Fibroblast of skin of left biceps (primary cell): ENCODE measurements around the gene TACO1.

Experiments used
- DNase-seq, 2 experiments: peaks; one replicate each; pipeline ENCODE4 v3.0.0-alpha.2; 2013; ENCODE audit warnings: low read depth in 2 of 2

Gene TACO1

DNA sequence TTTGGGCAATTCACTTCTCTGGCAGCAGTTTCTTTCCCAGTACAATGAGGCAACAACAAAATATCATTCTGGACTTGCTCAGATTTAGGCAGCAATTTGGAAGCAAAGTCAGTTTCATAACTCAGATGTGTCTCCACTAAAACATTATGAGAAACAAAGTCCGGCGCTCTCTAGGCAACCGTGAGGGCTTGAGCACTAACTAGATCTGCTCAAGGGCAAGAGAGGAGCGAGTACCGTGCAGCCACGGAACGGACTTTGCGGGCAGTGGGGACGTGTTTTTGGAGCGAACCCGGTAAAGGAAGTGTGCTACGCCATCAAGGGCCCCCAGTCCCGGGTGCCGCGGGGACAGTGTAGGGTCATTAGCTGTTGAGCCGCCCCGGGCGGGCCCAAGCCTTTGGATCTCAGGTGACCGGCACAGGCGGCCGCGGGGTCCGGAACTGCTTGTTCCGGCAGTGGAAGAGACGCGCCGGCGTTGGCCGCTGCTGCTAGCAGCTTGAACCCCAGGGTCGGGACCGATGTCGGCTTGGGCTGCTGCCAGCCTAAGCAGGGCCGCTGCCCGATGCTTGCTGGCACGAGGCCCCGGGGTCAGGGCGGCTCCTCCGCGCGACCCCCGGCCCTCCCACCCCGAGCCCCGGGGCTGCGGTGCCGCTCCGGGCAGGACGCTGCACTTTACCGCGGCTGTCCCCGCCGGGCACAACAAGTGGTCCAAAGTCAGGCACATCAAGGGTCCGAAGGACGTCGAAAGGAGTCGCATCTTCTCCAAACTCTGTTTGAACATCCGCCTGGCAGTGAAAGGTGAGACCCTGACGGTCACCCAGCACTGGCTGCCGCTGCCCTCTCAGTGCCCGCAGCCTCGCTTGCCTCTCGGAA, at the start of gene TACO1:
TSS of gene TACO1 (plus strand) at position 327 of the 870 bp plus-strand sequence. CDS start at position 516, 189 bp downstream.
- peak; percentile 52 to 54 for DNase-seq

DNA sequence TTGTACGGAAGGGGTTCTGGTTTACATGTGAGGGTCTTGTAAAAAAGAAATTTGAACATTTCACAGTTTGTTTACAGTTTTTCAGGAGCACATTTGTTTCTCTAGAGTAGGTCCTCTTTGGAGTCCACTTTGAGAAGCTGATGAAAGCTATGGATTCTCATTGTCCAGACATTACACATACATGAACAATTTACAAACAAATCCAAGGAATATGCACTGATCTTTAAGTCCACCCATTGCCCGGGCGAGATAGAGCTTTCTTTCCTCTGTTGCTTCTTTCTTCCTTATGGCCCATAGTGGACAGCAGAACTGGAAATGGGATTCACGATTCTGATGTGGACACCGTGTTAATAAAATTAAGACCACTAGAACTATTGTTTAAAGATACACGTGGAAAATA, 48.5 kb upstream of the TACO1 start:
- no peak for DNase-seq

DNA sequence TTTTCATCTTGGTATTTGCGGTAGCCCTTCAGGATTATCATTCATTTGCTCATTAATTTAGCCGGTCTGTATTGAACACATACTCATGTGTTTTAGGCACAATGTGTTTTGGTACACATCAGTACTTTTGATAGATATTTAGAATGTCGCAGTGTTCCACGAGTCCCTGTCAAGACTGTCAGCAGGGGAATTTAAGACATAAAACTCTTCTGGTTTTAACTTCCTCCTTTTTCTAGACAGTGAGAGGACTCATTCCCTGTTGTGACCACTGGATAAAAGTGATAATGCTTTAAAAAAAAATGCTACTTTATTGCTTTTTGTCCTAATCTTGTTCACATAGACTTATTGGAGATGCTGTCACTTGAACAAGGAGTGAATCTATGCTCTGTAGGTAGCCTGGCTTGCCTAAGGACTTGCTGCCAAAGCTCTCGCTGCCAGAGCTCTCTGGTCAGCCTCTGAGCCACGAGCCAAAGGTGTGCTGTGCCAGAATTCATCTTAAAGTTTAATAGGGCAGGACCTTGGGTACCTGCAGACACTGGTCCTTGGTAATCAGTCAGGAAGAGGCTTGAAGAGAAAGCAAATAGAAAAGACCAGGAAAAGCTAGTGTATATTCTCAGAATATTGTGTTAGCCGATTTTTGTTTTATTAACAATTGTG, 45.1 kb upstream of the TACO1 start:
- DNase-seq, result no peak

DNA sequence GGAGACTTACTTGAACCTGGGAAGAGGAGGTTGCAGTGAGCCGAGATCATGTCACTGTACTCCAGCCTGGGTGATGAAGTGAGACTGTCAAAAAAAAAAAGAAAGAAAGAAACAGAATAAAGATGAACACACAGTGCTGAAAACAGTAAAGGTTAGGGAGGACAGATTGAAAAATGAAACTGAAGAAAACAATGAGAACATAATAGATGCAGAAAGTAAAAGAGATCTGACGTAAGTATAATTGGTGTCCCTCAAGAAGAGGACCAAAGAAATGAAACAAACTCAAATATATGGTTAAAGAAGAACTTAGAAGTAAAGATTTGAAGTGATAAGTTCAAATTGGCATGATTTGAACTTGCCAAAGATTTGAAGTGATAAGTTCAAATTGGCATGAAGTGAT, 43.3 kb upstream of the TACO1 start:
- DNase-seq, result no peak

DNA sequence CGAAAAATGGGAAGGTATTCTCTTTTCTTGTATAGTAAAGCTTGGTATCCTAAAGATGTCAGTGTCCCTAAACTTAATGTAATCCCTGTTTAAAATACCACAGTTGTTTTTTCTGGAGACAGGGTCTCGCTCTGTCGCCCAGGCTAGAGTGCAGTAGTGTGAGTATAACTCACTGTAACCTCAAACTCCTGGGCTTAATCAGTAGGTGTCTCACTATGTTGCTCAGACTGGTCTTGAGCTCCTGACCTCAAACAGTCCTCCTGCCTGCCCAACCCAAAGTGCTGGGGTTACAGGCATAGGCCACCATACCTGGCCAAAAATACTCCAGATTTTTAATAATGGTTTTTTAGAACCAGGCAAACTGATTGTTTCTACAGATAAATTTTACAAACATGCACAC, 42.3 kb upstream of the TACO1 start:
- DNase-seq, result no peak

DNA sequence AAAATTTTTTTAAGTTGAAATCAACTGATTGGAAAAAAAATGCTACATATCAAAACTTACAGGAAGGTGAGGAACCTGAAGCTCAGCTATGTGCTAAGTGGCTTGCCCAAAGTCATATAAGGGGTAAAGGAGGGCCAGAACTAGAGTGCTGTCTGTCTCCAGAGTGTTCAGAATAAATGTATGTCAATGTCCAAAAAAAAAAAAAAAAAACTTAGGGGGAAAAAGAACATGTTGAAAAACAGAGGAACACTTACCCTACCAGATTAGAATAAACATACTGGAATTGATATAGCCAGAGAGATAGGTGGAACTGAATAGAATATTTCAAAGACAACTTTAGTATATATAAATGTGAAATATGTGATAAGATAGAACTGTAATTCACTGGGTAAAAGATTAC, 38.9 kb upstream of the TACO1 start:
- DNase-seq, result no peak

DNA sequence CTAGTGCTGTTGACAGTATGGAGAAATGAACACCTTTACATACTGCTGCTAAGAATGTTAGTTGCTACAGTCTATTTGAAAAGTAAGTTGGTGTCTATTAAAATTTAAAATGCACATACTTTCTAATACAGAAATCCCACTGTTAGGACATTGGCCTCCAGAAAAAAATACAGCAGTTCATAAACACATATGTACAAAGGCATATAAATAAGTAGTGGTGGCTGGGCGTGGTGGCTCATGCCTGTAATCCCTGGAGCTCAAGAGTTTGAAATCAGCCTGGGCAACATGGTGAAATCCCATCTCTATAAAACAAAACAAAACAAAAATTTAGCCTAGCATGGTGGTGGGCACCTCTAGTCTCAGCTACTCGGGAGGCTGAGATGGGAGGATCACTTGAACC, 37.4 kb upstream of the TACO1 start:
- DNase-seq, result no peak

DNA sequence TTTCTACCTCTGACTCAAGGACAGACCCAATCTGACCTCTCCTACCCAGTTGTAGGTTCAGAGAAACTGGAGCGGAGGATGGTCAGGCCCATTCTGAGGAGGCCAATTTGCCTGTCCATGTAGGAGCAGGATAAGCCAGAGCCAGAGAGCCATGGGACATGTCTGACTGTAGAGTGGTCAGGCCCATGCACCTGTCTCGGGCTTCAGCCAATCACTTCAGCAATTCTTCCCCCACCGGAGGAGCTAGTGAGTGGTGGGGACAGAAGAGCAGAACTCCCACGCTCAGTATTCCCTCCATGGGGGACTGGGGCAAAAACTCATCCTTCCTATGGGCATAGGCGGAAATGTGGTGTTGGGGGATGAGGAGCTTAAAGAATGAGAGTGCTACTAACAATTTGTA, 36.1 kb upstream of the TACO1 start:
- no peak for DNase-seq

DNA sequence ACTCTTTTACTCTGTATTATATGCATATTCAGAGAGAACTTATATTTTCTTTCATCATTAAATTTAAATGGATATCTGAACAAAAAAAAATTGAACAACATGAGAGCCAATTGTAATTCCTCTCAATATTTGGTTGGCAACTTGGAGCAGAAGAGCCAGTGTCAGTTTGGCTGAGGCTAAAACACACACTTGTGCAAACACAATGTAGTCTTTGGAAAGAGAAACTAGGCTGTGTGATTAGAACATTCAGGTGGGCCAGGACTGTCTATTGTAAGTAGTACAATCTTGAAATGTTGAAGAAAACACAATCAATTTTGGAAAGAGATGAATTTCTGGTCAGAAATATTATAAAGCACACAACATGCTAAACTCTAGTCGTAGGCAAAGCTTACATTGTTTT, 33.5 kb upstream of the TACO1 start:
- DNase-seq, result no peak

DNA sequence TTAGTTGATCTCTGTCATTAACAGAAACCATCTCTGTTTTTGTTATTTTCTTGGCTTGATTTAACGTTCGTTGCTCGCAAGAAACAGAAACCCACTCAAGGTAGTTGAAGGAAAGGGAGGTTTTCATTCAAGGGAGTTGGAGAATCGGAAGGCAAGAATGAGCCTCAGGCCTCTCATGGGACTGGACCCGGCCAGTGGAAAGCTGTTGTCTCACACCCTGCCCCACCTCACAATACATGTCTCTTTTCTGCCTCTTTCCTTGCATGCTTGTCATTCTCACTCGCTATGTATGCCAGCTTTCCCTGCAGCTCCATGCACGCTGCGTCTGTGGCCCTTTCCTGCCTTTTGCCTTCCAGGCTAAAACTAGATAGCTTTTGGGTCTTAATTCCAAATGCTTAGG, 32.1 kb upstream of the TACO1 start:
- DNase-seq, result no peak

DNA sequence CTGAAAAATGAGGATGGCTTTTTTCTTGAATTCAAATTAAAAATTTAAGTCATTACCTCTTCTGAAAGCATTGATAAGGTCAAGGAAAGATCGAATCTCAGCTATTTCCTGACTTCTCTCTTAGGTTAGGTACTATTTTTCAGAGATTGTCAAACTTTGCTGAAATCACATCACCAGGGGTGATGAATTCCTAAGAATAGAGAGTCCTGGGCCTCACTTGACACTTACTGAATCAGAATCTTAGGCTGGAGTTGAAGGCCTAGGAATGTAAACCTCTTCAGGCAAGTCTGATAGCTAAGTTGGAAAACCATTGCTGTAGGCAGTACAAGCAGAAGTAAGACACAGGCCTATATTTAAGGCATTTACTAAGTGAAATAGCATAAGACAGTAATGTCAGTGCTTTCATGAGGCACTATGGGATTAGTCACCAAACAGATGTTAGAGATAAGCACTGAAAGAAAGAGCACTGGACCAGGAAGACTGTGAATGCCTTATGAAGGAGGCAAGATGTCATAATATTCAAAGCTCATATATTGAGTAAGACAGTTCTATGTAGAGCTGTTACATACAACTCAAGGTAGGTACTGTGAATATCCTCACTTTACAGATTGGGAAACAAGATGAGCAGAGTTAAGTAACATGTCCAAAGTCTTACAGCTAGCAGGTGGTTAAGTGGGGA, 28.9 kb upstream of the TACO1 start:
- DNase-seq, result peak; percentile 36 to 38

DNA sequence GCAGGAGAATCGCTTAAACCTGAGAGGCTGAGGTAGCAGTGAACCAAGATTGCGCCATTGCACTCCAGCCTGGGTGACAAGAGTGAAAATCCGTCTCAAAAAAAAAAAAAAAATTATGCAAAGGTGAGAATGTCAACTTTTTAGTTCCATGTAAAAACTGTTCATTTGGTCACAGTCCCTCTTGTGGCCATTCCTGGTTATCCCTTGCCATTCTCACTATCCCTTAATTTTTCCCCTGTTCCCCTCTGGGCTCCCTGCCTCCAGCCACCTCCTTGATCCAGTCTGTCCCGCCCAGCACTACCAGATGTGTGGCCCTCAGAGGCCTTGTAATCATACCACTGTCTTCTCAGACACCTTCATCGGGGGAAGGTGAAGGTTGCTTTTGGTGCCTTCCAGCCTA, 27.1 kb upstream of the TACO1 start:
- DNase-seq, result no peak

DNA sequence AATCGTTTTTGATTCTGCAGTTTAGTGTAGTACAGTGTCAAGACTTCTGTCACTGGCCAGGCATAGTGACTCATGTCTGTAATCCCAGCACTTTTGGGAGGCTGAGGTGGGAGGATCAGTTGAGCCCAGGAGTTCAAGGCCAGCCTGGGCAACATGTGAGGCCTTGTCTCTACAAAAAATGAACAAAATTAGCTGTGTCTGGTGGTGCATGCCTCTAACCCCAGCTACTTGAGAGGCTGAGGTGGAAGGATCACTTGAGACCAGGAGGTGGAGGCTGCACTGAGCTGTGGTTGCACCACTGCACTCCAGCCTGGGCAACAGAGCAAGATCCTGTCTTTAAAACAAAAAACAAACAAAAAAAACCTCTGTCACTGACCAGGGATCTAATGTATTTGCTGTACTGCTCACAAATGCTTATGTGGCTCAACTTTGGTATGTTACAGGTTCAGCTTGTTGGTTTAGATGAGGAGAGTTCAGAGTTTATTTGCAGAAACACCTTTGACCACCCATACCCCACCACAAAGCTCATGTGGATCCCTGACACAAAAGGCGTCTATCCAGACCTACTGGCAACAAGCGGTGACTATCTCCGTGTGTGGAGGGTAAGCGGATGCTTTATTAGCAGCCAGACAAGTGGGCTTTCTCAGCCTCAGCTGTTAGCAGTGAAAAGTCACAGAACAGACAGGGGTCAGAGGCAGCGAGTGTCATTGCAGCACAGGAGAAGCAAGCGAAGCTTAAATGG, 22.5 kb upstream of the TACO1 start:
- no peak for DNase-seq

DNA sequence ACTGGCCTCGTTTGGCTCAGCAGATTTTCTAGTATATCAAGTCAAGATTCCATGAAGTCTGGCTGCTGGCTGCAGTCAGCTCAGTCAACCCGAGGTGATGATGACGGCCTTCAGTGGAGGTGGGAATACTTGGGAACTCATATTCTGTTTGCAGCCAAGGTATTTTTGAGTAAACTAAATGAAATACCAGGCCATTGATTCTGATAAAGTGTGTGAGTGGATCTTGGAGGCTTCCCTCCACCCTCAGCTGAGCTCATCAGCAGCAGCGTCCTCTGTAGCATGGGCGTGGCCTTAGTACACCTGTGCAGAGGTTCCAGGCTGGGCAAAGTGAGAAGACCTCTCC, 22.0 kb upstream of the TACO1 start:
- no peak for DNase-seq

DNA sequence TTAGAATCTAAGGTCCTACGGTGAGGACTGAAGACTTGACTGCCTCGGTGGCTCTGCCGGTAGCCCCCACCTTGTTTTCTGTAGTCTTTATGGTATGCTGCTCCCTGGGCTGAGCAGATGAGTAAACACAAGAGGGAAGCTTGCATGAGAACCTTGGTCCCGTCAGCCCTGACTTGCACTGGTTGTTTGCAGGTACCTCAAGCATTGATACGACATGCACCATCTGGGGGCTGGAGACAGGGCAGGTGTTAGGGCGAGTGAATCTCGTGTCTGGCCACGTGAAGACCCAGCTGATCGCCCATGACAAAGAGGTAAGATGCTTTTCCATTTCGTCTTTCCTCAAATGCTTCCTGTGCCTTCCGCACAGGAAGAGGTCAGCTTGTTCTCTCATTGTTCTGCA, 21.1 kb upstream of the TACO1 start:
- no peak for DNase-seq

DNA sequence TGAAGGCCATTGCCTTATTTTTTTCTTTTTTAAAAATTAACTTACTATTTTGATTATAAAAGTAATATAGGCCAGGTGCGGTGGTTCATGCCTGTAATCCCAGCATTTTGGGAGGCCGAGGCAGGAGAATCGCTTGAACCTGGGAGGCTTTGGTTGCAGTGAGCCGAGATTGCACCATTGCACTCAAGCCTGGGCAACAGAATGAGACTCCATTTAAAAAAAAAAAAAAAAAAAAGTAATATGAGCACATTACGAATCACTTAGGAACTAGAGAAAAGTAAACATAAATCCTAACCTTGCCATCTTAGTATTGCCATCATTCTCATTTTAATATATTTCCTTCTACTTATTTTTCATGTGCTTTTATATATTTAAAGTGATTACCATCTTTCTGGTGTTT, 12.9 kb upstream of the TACO1 start:
- DNase-seq, result no peak

DNA sequence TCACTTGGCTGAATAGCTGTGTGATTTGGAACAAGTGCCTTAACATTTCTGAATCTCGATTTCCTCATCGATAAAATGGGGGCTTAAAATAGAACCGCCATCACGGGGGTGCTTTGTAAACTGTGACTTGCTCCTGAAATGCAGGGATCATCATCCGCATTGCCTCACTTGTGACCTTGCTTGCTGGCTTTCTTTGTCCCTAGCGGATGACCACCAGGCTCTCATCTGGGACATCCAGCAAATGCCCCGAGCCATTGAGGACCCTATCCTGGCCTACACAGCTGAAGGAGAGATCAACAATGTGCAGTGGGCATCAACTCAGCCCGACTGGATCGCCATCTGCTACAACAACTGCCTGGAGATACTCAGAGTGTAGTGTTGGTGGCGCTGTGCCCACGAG, 11.9 kb upstream of the TACO1 start:
- DNase-seq, result no peak

DNA sequence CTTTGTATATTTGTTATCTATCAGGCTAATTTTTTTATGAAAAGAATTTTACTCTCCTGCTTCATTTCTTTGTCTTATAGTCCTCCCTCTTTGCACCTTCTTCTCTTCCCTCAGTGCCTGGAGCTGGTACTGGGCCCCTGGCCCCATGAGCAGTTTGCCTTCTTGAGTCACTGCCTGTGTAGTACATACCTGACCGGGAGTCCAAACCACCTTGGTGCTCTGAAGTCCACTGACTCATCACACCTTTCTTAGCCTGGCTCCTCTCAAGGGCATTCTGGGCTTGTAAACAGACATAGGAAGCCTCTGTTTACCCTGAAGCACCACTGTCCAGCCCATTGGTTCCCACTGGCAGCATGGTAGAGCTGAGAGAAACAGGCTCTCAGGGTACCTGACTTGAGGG, 11.0 kb upstream of the TACO1 start:
- no peak for DNase-seq

DNA sequence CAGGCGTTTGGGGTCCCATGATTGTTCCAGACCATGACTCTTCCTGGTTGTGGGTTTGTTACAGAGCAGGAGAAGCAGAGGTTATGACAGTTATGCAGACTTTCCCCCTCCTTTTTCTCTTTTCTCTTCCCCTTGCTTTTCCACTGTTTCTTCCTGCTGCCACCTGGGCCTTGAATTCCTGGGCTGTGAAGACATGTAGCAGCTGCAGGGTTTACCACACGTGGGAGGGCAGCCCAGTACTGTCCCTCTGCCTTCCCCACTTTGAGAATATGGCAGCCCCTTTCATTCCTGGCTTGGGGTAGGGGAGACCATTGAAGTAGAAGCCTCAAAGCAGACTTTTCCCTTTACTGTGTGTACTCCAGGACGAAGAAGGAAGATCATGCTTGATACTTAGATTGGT, 7.9 kb upstream of the TACO1 start:
- DNase-seq, result no peak

DNA sequence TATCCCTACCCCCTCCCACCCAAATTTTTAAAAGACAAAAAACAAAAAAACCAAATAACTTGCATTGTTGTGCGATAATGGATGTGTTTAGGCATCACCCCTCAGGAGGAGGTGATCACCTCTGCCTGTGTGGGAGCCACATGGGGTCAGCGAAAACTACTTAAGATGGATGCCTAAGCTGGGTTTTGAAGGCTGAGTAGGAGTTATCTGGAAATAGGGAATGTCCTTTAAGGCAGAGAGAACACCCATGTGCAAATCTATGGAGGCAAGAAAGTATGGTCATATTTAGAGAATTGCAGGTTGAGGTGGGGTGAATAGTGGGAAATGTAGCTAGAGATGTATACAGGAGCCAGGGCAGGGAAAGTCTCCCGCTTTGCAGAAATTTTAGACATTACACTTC, 5.6 kb upstream of the TACO1 start:
- DNase-seq, result no peak

DNA sequence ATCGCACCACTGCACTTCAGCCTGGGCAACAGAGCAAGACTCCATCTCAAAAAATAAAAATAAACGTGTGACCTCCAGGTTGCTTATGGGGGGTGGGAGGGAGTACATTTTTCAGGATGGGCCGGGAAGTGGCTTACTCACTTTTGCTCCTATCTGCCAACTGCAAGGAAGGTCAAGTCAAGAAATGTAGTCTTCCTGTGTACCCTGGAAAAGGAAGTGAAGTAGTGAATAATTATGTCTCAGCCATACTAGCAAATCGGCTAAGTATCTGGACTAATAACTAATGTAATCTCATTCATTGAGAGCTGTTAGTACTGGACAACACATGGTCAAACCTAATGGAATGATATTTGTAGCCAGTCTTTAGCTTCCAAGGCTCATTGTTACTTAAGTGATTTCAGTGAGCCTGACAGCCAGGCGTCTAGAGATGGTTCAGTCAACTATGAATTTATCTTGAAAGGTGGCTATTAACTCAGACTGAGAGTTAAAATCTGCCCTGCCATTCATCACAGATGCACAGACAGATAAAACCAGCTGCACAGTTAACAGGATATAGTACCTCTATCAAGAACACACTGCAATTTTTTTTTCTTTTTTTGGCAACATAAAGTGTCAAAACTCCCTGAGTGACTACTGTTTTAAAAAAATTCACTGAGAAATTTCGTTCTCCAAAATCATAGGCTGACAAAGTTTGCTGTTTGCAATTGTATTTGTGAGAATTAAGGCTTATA, 3.7 kb upstream of the TACO1 start:
- DNase-seq, result no peak

DNA sequence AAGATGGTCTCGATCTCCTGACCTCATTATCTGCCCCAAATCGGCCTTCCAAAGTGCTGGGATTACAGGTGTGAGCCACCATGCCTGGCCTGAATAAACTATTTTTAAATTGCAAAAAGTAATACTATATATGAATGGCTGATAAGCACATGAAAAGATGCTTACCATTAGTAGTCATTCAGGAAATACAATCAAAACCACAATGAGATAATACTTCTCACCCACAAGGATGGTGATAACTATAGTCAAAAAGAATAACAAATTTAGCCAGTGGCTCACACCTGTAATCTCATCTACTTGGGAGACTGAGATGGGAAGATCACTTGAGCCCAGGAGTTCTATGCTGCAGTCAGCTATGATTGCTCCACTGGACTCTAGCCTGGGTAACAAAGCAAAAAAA, 2.4 kb upstream of the TACO1 start:
- DNase-seq, result no peak
